Panc1 (cell line): Measurements from ENCODE around the gene PSMB9. TPM values are rescaled to one million over a fixed set of nuclear protein-coding genes. Genes with fewer than 3 reads are reported as not detected.

ENCODE experiments used
- ATAC-seq: fragments of 200-7000 bp; cut with Tn5 transposase; 2 replicates; pipeline ENCODE4 v1.9.1; 2020; ENCODE audit warnings: mild to moderate bottlenecking, moderate library complexity
- BruUV-seq: library from RNA; stranded (reverse); fragments of 400-500 nt; replicated peaks from 2 replicates; lab custom pipeline; 2021; lab: Mats Ljungman, UMichigan
- CTCF ChIA-PET: fragments of 300-600 bp; sonication (Branson Sonifier 250); formaldehyde crosslinking; loops from one replicate; lab custom pipeline; 2022; ENCODE audit warnings: antibody characterized with exemption; lab: Charles Lee
- POLR2A ChIA-PET: fragments of 300-600 bp; sonication (Branson Sonifier 250); formaldehyde crosslinking; loops from one replicate; lab custom pipeline; 2022; ENCODE audit warnings: antibody characterized with exemption; lab: Charles Lee
- DNase-seq: peaks from one replicate; pipeline ENCODE4 v3.0.0-alpha.2; 2010; ENCODE audit warnings: low read depth, low spot score
- H3K27ac ChIP-seq: 2 replicates; pipeline ENCODE4 v1.5.1; 2011; ENCODE audit warnings: mild to moderate bottlenecking, low read length, inconsistent platforms
- H3K27me3 ChIP-seq: fragments of 200-500 bp; sonication (Bioruptor generic); 2 replicates; pipeline ENCODE4 v1.6.0; 2014; ENCODE audit warnings: low read length, inconsistent platforms; ENCODE audit not compliant: control insufficient read depth, insufficient read depth
- H3K36me3 ChIP-seq: fragments of 200-500 bp; sonication (Bioruptor generic); 2 replicates; pipeline ENCODE4 v1.5.1; 2014; ENCODE audit warnings: inconsistent platforms, mild to moderate bottlenecking, low read length, moderate library complexity; ENCODE audit not compliant: control insufficient read depth, insufficient read depth
- H3K4me1 ChIP-seq: 2 replicates; pipeline ENCODE4 v1.5.1; 2011; ENCODE audit warnings: inconsistent platforms, mild to moderate bottlenecking, low read length, moderate library complexity; ENCODE audit not compliant: control insufficient read depth, insufficient read depth
- H3K4me3 ChIP-seq, 2 experiments: 2 replicates each; pipeline ENCODE4 v1.5.1; 2011 to 2012; ENCODE audit warnings: low read depth in 2 of 2, low read length in 2 of 2, mild to moderate bottlenecking in 2 of 2, inconsistent platforms in 1 of 2, moderate library complexity in 1 of 2
- H3K9me3 ChIP-seq: fragments of 200-500 bp; sonication (Bioruptor generic); 2 replicates; pipeline ENCODE4 v1.5.1; 2014; ENCODE audit warnings: low read depth, mild to moderate bottlenecking, inconsistent platforms, low read length, moderate library complexity; ENCODE audit not compliant: control insufficient read depth, insufficient read depth
- POLR2AphosphoS5 ChIP-seq: IDR thresholded peaks from 2 replicates; pipeline ENCODE4 v1.6.1; 2012; ENCODE audit warnings: mild to moderate bottlenecking, low read depth, low read length, moderate library complexity
- REST ChIP-seq, 2 experiments: IDR thresholded peaks; 2 replicates each; pipeline ENCODE4 v1.6.1; 2011 to 2012; ENCODE audit warnings: low read depth in 2 of 2, control low read depth in 1 of 2, low read length in 1 of 2, mild to moderate bottlenecking in 1 of 2, moderate library complexity in 1 of 2; ENCODE audit not compliant: insufficient read depth in 1 of 2
- SIN3A ChIP-seq: IDR thresholded peaks from 2 replicates; pipeline ENCODE4 v1.6.1; 2012; ENCODE audit warnings: low read depth, mild to moderate bottlenecking, low read length, moderate library complexity, borderline replicate concordance; ENCODE audit not compliant: insufficient read depth
- TCF7L2 ChIP-seq: IDR thresholded peaks from 2 replicates; pipeline ENCODE4 v1.6.1; 2011; ENCODE audit warnings: mild to moderate bottlenecking, low read depth, low read length, inconsistent platforms
- in situ Hi-C: cut with HindIII; loops from 2 replicates; pipeline ENCODE4 v1.10.0; 2016; ENCODE audit warnings: low sequenced_read_pairs, low pct_unique_long_range_greater_than_20kb
- intact Hi-C: fragments of 100-400 bp; cut with micrococcal nuclease; formaldehyde crosslinking; loops from one replicate; pipeline ENCODE4 v1.10.0; 2022; ENCODE audit not compliant: unreplicated experiment
- total RNA-seq: library from RNA; stranded (reverse); gene quantifications from one replicate; pipeline ENCODE4 v1.2.1, GENCODE V29; 2021; ENCODE audit not compliant: unreplicated experiment
- TF ChIP-seq, protein P1 (sequence below): fragments of 450-650 bp; IDR thresholded peaks from 2 replicates; pipeline ENCODE4 v1.5.1; 2017; ENCODE audit warnings: mild to moderate bottlenecking

The PSMB9 gene
- total RNA-seq, 1 experiment from 2014 or later: 41.5 TPM

- in situ Hi-C loops: no loop called here
- no TSS peak for BruUV-seq
- CTCF ChIA-PET: no interaction called here
These were observed 4.2 kb downstream of the PSMB9 start for GRCh38 chr6:32858194-32858593.

GRCh38 chr6:32860674-32861073 is 6.7 kb downstream of the PSMB9 start:
- intact Hi-C loops: loop anchor here (10.0 kb wide), 1 partner anchor 446 kb away; no protein-coding TSS in a partner anchor
- TF ChIP-seq SIN3A: no peak
- TF ChIP-seq TCF7L2: no peak
- TF ChIP-seq, protein P1, sequence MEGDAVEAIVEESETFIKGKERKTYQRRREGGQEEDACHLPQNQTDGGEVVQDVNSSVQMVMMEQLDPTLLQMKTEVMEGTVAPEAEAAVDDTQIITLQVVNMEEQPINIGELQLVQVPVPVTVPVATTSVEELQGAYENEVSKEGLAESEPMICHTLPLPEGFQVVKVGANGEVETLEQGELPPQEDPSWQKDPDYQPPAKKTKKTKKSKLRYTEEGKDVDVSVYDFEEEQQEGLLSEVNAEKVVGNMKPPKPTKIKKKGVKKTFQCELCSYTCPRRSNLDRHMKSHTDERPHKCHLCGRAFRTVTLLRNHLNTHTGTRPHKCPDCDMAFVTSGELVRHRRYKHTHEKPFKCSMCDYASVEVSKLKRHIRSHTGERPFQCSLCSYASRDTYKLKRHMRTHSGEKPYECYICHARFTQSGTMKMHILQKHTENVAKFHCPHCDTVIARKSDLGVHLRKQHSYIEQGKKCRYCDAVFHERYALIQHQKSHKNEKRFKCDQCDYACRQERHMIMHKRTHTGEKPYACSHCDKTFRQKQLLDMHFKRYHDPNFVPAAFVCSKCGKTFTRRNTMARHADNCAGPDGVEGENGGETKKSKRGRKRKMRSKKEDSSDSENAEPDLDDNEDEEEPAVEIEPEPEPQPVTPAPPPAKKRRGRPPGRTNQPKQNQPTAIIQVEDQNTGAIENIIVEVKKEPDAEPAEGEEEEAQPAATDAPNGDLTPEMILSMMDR: no peak
- TF ChIP-seq REST (IDR thresholded peaks at IDR 0.05; ENCODE audit: insufficient read depth in 1 of 2, low read depth in 2 of 2, low read length in 1 of 2): no peak
- TF ChIP-seq POLR2AphosphoS5: no peak
- no TSS peak for BruUV-seq
- in situ Hi-C loops: no loop called here
- ATAC-seq: no peak
- H3K27me3 ChIP-seq: no peaks in the 10 kb centered on the region
- peaks cover 16% of the 10 kb centered on the region for H3K4me1 ChIP-seq
- no peak for DNase-seq
- H3K4me3 ChIP-seq: no peak overlapping the region
- no peaks in the 10 kb centered on the region for H3K9me3 ChIP-seq
- ChIA-PET CTCF (no interaction called here), POLR2A (no interaction called here)
- H3K27ac ChIP-seq: peak overlapping the region; percentile 59; the same call in 1 of the 2 replicates
- H3K36me3 ChIP-seq: peaks cover 3% of the 10 kb centered on the region; the same call in 1 of the 2 replicates

More at GRCh38 chr6:32858194-32858593, 4.2 kb downstream of the PSMB9 start:
- TF ChIP-seq, protein P1: no peak
- no peak for TF ChIP-seq SIN3A
- no peak for TF ChIP-seq TCF7L2
- TF ChIP-seq POLR2AphosphoS5: no peak
- no peak for TF ChIP-seq REST (IDR thresholded peaks at IDR 0.05; ENCODE audit: insufficient read depth in 1 of 2, low read depth in 2 of 2, low read length in 1 of 2)
- intact Hi-C loops: no loop called here
- peaks cover 3% of the 10 kb centered on the region; the same call in 1 of the 2 replicates for H3K36me3 ChIP-seq
- H3K4me1 ChIP-seq: peaks cover 20% of the 10 kb centered on the region
- ATAC-seq (no peak), DNase-seq (no peak)
- POLR2A ChIA-PET: interaction anchor here (1.0 kb wide), 1 partner anchor 84 kb away, joined by 3 read pairs; no protein-coding TSS in a partner anchor
- H3K27me3 ChIP-seq: no peaks in the 10 kb centered on the region
- H3K9me3 ChIP-seq: no peaks in the 10 kb centered on the region
- no peak overlapping the region for H3K4me3 ChIP-seq
- H3K27ac ChIP-seq: no peak overlapping the region
